Measurements from ENCODE around the gene ZFPL1.

The ZFPL1 gene

DNA sequence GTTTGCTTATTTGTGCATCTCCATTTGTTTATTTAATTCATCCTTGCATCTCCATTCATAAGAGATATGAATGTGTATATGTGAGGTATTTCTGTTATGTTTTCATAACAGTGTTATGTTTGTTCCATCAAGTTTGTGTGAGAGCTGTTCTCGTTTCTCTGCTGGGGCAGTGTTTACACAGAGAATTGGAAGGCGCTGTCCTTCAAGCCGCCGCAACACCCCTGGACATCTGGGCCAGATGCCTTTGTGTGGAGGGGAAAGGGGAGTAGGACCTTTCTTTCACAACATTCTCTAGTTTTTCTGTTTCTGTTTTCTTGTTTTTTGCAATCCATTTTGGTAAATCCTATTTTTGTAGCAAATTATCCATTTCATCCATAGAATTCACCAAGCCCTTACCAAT, 20.6 kb downstream of the ZFPL1 start:
- Histone ChIP-seq H3F3A (ENCODE audit: insufficient read depth) (no peaks in the 10 kb centered on the region), H3K9me2 (replicated peaks; ENCODE audit: insufficient read depth, low read length) (no peaks in the 10 kb centered on the region), H2AFZ (ENCODE audit: low read depth, low read length, severe bottlenecking) (no peak overlapping the region), H3K79me2 (ENCODE audit: insufficient read depth, low read length) (peaks cover 9% of the 10 kb centered on the region; the same call in 1 of the 2 replicates), H4K20me1 (ENCODE audit: low read depth, low read length) (no peaks in the 10 kb centered on the region), H3K9ac (ENCODE audit: low read length) (no peak overlapping the region), H3K27ac (ENCODE audit: low read depth, low read length) (no peak overlapping the region), H3K9me3 (ENCODE audit: insufficient read depth, low read length) (no peaks in the 10 kb centered on the region), H3K27me3 (ENCODE audit: low read length) (no peaks in the 10 kb centered on the region), H3K4me2 (ENCODE audit: low read depth, low read length, poor library complexity, severe bottlenecking) (no peak overlapping the region), H3K4me3 (ENCODE audit: insufficient read depth, low read length, poor library complexity, severe bottlenecking) (no peak overlapping the region), H3K36me3 (ENCODE audit: low read length) (no peaks in the 10 kb centered on the region)
- no peak for TF ChIP-seq EZH2phosphoT487 (conservative IDR thresholded peaks at IDR 0.05; ENCODE audit: low read length)
- TF ChIP-seq, protein P1, sequence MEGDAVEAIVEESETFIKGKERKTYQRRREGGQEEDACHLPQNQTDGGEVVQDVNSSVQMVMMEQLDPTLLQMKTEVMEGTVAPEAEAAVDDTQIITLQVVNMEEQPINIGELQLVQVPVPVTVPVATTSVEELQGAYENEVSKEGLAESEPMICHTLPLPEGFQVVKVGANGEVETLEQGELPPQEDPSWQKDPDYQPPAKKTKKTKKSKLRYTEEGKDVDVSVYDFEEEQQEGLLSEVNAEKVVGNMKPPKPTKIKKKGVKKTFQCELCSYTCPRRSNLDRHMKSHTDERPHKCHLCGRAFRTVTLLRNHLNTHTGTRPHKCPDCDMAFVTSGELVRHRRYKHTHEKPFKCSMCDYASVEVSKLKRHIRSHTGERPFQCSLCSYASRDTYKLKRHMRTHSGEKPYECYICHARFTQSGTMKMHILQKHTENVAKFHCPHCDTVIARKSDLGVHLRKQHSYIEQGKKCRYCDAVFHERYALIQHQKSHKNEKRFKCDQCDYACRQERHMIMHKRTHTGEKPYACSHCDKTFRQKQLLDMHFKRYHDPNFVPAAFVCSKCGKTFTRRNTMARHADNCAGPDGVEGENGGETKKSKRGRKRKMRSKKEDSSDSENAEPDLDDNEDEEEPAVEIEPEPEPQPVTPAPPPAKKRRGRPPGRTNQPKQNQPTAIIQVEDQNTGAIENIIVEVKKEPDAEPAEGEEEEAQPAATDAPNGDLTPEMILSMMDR (IDR thresholded peaks at IDR 0.05; ENCODE audit: insufficient read depth, low read length, poor library complexity, severe bottlenecking) = no peak

DNA sequence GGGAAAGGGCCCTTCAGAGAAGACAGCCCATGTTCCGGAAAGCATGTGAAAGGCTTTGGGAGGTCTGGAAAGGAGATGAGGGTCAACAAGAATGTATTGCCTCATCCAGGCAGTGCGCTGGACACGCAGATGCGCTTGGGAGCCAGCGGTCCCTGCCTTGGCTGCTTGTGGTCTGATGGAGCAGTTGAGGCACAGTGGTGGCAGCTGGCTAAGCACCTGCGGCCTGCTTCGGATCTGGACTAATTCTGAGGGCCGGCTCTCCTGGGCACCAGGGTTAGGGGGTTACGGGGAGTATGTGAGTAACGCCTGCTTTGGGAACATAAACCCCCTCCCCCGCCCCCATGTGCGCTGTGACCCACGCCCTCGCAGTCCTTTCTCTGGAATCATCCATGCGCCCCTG, 23.1 kb downstream of the ZFPL1 start:
- H3K27ac ChIP-seq (ENCODE audit: low read depth, low read length) = no peak overlapping the region
- no peaks in the 10 kb centered on the region for H3K9me2 ChIP-seq (replicated peaks; ENCODE audit: insufficient read depth, low read length)
- no peaks in the 10 kb centered on the region for H3K36me3 ChIP-seq (ENCODE audit: low read length)
- no peaks in the 10 kb centered on the region for H3K27me3 ChIP-seq (ENCODE audit: low read length)
- H2AFZ ChIP-seq (ENCODE audit: low read depth, low read length, severe bottlenecking) = no peak overlapping the region
- TF ChIP-seq EZH2phosphoT487 (conservative IDR thresholded peaks at IDR 0.05; ENCODE audit: low read length) = no peak
- TF ChIP-seq, protein P1 (IDR thresholded peaks at IDR 0.05; ENCODE audit: insufficient read depth, low read length, poor library complexity, severe bottlenecking) = no peak
- H3K9me3 ChIP-seq (ENCODE audit: insufficient read depth, low read length) = no peaks in the 10 kb centered on the region
- H3F3A ChIP-seq (ENCODE audit: insufficient read depth) = no peaks in the 10 kb centered on the region
- H4K20me1 ChIP-seq (ENCODE audit: low read depth, low read length) = no peaks in the 10 kb centered on the region
- H3K9ac ChIP-seq (ENCODE audit: low read length) = no peak overlapping the region
- 0 out of 2 replicates have a peak, but pooled peaks cover 3% of the 10 kb centered on the region for H3K79me2 ChIP-seq (ENCODE audit: insufficient read depth, low read length)
- H3K4me2 ChIP-seq (ENCODE audit: low read depth, low read length, poor library complexity, severe bottlenecking) = no peak overlapping the region
- no peak overlapping the region for H3K4me3 ChIP-seq (ENCODE audit: insufficient read depth, low read length, poor library complexity, severe bottlenecking)

DNA sequence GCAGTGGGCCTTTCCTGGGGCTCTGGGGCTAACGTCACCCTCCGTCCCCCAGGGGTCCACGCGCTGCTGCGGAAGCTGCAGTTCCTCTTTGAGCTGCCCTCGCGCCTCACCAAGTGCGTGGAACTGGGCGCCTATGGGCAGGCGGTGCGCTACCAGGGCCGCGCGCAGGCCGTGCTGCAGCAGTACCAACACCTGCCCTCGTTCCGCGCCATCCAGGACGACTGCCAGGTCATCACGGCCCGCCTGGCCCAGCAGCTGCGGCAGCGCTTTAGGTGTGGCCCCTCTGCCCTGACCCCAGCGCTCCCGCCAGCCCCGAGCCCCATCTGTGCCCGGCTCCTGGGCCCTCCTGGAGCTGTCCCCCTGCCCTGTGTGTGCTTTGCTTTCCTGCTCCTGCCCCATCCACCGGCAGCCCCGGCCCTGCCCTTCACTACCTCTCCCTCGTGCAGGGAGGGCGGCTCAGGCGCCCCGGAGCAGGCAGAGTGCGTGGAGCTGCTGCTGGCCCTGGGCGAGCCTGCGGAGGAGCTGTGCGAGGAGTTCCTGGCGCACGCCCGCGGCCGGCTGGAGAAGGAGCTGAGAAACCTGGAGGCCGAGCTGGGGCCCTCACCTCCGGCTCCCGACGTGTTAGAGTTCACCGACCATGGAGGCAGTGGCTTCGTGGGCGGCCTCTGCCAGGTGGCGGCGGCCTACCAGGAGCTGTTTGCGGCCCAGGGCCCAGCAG, 23.9 kb downstream of the ZFPL1 start:
- Histone ChIP-seq H3K9me3 (ENCODE audit: insufficient read depth, low read length) (no peaks in the 10 kb centered on the region), H3K27ac (ENCODE audit: low read depth, low read length) (no peak overlapping the region), H3K9ac (ENCODE audit: low read length) (no peak overlapping the region), H3K27me3 (ENCODE audit: low read length) (no peaks in the 10 kb centered on the region), H3F3A (ENCODE audit: insufficient read depth) (peaks cover 2% of the 10 kb centered on the region; the same call in 1 of the 2 replicates), H3K79me2 (ENCODE audit: insufficient read depth, low read length) (0 out of 2 replicates have a peak, but pooled peaks cover 3% of the 10 kb centered on the region), H3K9me2 (replicated peaks; ENCODE audit: insufficient read depth, low read length) (no peaks in the 10 kb centered on the region), H3K36me3 (ENCODE audit: low read length) (no peaks in the 10 kb centered on the region), H3K4me3 (ENCODE audit: insufficient read depth, low read length, poor library complexity, severe bottlenecking) (no peak overlapping the region), H4K20me1 (ENCODE audit: low read depth, low read length) (no peaks in the 10 kb centered on the region), H2AFZ (ENCODE audit: low read depth, low read length, severe bottlenecking) (no peak overlapping the region), H3K4me2 (ENCODE audit: low read depth, low read length, poor library complexity, severe bottlenecking) (no peak overlapping the region)
- TF ChIP-seq EZH2phosphoT487 (conservative IDR thresholded peaks at IDR 0.05; ENCODE audit: low read length) = no peak
- TF ChIP-seq, protein P1 (IDR thresholded peaks at IDR 0.05; ENCODE audit: insufficient read depth, low read length, poor library complexity, severe bottlenecking) = no peak
